Activated B cell treated with CpG ODN at 0.5 μM for 24 hours (primary cell): ENCODE measurements around the gene ABHD1. TPM values are rescaled to one million over a fixed set of nuclear protein-coding genes. Genes with fewer than 3 reads are reported as not detected.
"Not testable (repeated sequence)": the region's sequence is repeated elsewhere in the genome, so short reads cannot be mapped to it uniquely, and the experiment has no call there.

Experiments used
- ATAC-seq: fragments of 200-7000 bp; cut with Tn5 transposase; one replicate; pipeline ENCODE4 v1.10.0; 2021; ENCODE audit warnings: low read depth, mild to moderate bottlenecking, moderate library complexity
- CTCF ChIA-PET: fragments of 350-600 bp; sonication (Branson Sonifier 250); formaldehyde crosslinking; loops from one replicate; lab custom pipeline; 2021; ENCODE audit warnings: antibody characterized with exemption; lab: Charles Lee
- POLR2A ChIA-PET: fragments of 350-600 bp; sonication (Branson Sonifier 250); formaldehyde crosslinking; loops from one replicate; lab custom pipeline; 2021; ENCODE audit warnings: antibody characterized with exemption; lab: Charles Lee
- DNase-seq: peaks from one replicate; pipeline ENCODE4 v3.0.0; 2022
- H3K27ac Mint-ChIP-seq: one replicate; pipeline ENCODE4 v1.8.0; 2020; ENCODE audit warnings: mixed read lengths
- H3K27me3 Mint-ChIP-seq: one replicate; pipeline ENCODE4 v1.8.0; 2021; ENCODE audit warnings: mixed read lengths
- H3K36me3 Mint-ChIP-seq: one replicate; pipeline ENCODE4 v1.8.0; 2021; ENCODE audit warnings: low read depth, mixed read lengths
- H3K4me1 Mint-ChIP-seq: one replicate; pipeline ENCODE4 v1.8.0; 2021; ENCODE audit warnings: mixed read lengths
- H3K4me3 Mint-ChIP-seq: one replicate; pipeline ENCODE4 v1.8.0; 2020; ENCODE audit warnings: mild to moderate bottlenecking, mixed read lengths
- H3K9me3 Mint-ChIP-seq: one replicate; pipeline ENCODE4 v1.8.0; 2020; ENCODE audit warnings: mixed read lengths
- intact Hi-C: fragments of 100-400 bp; cut with micrococcal nuclease; formaldehyde crosslinking; loops from one replicate; pipeline ENCODE4 v1.15.1; 2024
- total RNA-seq: library from RNA; stranded (reverse); gene quantifications from 2 replicates; pipeline ENCODE4 v1.2.3, GENCODE V29; 2022
- TF ChIP-seq, protein P1 (sequence below): fragments of 200-600 bp; IDR thresholded peaks from one replicate; pipeline ENCODE4 v1.8.0; 2022; ENCODE audit warnings: antibody characterized with exemption, mild to moderate bottlenecking

ABHD1 gene
- total RNA-seq, 1 donor from 2014 or later, result 1.1 TPM

DNA sequence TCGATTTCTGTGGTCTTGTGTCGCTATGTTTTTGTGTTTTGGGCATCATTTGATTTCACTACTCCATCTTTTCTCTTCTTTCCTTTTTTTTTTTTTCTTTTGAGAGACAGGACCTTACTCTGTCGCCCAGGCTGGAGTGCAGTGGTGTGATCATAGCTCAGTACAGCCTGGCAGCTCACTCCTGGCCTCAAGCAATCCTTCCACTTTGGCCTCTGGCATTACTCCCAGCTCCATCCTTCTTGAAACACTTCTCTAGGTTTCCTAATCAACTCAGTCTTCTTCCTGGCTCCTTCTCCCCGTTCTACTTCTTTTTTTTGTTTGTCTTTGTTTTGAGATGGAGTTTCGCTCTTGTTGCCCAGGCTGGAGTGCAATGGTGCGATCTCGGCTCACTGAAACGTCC lies 51.7 kb downstream of the ABHD1 start:
- ATAC-seq (no peak), DNase-seq (no peak)
- no peak overlapping the region for H3K27ac Mint-ChIP-seq
- ChIA-PET POLR2A (no interaction called here), CTCF (no interaction called here)
- H3K4me1 Mint-ChIP-seq, result peaks cover 4% of the 10 kb centered on the region
- H3K36me3 Mint-ChIP-seq, result no peaks in the 10 kb centered on the region
- TF ChIP-seq, protein P1, sequence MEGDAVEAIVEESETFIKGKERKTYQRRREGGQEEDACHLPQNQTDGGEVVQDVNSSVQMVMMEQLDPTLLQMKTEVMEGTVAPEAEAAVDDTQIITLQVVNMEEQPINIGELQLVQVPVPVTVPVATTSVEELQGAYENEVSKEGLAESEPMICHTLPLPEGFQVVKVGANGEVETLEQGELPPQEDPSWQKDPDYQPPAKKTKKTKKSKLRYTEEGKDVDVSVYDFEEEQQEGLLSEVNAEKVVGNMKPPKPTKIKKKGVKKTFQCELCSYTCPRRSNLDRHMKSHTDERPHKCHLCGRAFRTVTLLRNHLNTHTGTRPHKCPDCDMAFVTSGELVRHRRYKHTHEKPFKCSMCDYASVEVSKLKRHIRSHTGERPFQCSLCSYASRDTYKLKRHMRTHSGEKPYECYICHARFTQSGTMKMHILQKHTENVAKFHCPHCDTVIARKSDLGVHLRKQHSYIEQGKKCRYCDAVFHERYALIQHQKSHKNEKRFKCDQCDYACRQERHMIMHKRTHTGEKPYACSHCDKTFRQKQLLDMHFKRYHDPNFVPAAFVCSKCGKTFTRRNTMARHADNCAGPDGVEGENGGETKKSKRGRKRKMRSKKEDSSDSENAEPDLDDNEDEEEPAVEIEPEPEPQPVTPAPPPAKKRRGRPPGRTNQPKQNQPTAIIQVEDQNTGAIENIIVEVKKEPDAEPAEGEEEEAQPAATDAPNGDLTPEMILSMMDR, result no peak
- H3K9me3 Mint-ChIP-seq, result no peaks in the 10 kb centered on the region
- no peak overlapping the region for H3K4me3 Mint-ChIP-seq
- intact Hi-C loops, result no loop called here
- H3K27me3 Mint-ChIP-seq, result peaks cover 11% of the 10 kb centered on the region

- CTCF ChIA-PET, H3K27ac Mint-ChIP-seq, H3K4me3 Mint-ChIP-seq, H3K4me1 Mint-ChIP-seq, DNase-seq, intact Hi-C loops, ATAC-seq, POLR2A ChIA-PET, H3K9me3 Mint-ChIP-seq, H3K36me3 Mint-ChIP-seq: not testable (repeated sequence)
- H3K27me3 Mint-ChIP-seq, result peaks cover 13% of the 10 kb centered on the region
These were observed 52.2 kb downstream of the ABHD1 start for GRCh38 chr2:27175781-27176180.

- ATAC-seq (no peak), DNase-seq (no peak)
- TF ChIP-seq, protein P1, result no peak
- Mint-ChIP-seq H3K9me3 (no peaks in the 10 kb centered on the region), H3K27ac (no peak overlapping the region), H3K27me3 (peaks cover 26% of the 10 kb centered on the region), H3K36me3 (no peaks in the 10 kb centered on the region), H3K4me3 (no peak overlapping the region), H3K4me1 (no peaks in the 10 kb centered on the region)
- intact Hi-C loops, result no loop called here
- POLR2A ChIA-PET, result no interaction called here
- CTCF ChIA-PET, result no interaction called here
These were observed 54.1 kb downstream of the ABHD1 start for GRCh38 chr2:27177441-27178351.

DNA sequence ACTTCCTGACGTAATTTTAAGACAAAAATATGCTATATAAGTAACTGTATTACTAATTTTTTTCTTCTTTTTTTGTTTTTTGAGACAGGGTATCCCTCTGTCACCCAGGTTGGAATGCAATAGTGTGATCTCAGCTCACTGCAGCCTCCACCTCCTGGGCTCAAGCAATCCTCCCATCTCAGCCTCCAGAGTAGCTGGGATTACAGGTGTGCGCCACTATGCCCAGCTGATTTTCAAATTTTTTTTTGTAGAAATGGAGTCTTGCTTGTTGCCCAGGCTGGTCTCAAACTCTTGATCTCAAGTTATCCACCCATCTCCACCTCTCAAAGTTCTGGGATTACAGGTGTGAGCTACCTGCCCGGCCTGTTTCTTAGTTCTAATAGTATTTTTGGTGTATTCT lies 54.9 kb downstream of the ABHD1 start:
- H3K27ac Mint-ChIP-seq, result no peak overlapping the region
- intact Hi-C loops, result no loop called here
- no peak for ATAC-seq
- H3K4me1 Mint-ChIP-seq, result no peaks in the 10 kb centered on the region
- no peak overlapping the region for H3K4me3 Mint-ChIP-seq
- no peaks in the 10 kb centered on the region for H3K36me3 Mint-ChIP-seq
- ChIA-PET CTCF (no interaction called here), POLR2A (no interaction called here)
- DNase-seq, result no peak
- H3K9me3 Mint-ChIP-seq, result no peaks in the 10 kb centered on the region
- H3K27me3 Mint-ChIP-seq, result peaks cover 26% of the 10 kb centered on the region
- TF ChIP-seq, protein P1, result no peak

DNA sequence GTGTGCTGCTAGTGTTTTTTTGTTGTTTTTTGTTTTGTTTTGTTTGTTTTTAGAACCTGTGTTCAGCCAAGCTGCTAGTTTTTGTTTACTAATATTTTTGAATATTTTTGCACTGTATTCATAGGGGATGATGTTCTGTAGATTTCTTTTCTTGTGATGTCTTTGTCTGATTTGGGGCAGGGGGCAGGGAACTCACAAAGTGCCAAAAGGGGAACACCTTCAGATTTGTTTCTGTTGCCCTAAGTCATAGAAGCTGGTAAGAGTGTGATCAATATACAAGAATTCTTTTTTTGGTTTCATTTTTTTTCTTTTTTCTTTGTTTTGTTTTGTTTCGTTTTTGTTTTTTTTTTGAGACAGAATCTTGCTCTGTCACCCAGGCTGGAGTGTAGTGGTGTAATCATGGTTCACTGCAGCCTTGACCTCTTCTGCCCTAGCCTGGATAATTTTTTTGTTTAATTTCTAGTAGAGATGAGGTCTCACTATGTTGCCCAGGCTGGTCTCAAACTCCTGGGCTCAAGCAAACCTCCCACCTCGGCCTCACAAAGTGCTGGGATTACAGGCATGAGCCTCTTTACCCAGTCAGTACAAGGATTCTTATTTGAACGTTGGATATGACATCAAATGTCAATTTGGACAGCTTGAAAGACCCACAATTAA lies 55.9 kb downstream of the ABHD1 start:
- Mint-ChIP-seq H3K4me3 (no peak overlapping the region), H3K27me3 (peaks cover 28% of the 10 kb centered on the region), H3K9me3 (no peaks in the 10 kb centered on the region), H3K36me3 (no peaks in the 10 kb centered on the region), H3K27ac (no peak overlapping the region), H3K4me1 (no peaks in the 10 kb centered on the region)
- TF ChIP-seq, protein P1, result no peak
- ChIA-PET CTCF (interaction anchor here (0.9 kb wide), 1 partner anchor 12 kb away, joined by 3 read pairs; no protein-coding TSS in a partner anchor), POLR2A (no interaction called here)
- no peak for ATAC-seq
- no peak for DNase-seq
- intact Hi-C loops, result no loop called here

Other genes with a start within 250 kb of the ABHD1 start
- gene MAPRE3, start 153.2 kb upstream of the ABHD1 start, total RNA-seq, result 4.6 and 6.3 TPM in 2 replicates
- 84.4 and 92.1 TPM in 2 replicates for gene TMEM214, start 90.8 kb upstream of the ABHD1 start, total RNA-seq
- 14.9 and 15.2 TPM in 2 replicates for gene AGBL5, start 72.1 kb upstream of the ABHD1 start, total RNA-seq
- 243 and 265 TPM in 2 replicates for gene OST4, start 52.2 kb upstream of the ABHD1 start, total RNA-seq
- 0.29 and 0.69 TPM in 2 replicates for gene EMILIN1, start 45.2 kb upstream of the ABHD1 start, total RNA-seq
- gene KHK, start 37.0 kb upstream of the ABHD1 start, total RNA-seq, result 2.2 and 2.6 TPM in 2 replicates
- 0.17 and 0.31 TPM in 2 replicates for gene CGREF1, start 4.7 kb upstream of the ABHD1 start, total RNA-seq
- 38.6 and 38.7 TPM in 2 replicates for gene PREB, start 10.8 kb downstream of the ABHD1 start, total RNA-seq
- gene PRR30, start 15.6 kb downstream of the ABHD1 start, total RNA-seq, result not detected in 2 replicates
- 0.07 TPM in 1 of 2 replicates, not detected in the other for gene TCF23, start 25.2 kb downstream of the ABHD1 start, total RNA-seq
- 73.9 and 77.2 TPM in 2 replicates for gene ATRAID, start 88.2 kb downstream of the ABHD1 start, total RNA-seq
- gene SLC5A6, start 88.5 kb downstream of the ABHD1 start, total RNA-seq, result 53.2 and 69.9 TPM in 2 replicates
- 55.9 and 64.1 TPM in 2 replicates for gene CAD, start 93.6 kb downstream of the ABHD1 start, total RNA-seq
- 0.12 and 0.27 TPM in 2 replicates for gene SLC30A3, start 139.2 kb downstream of the ABHD1 start, total RNA-seq
- not detected in 2 replicates for gene DNAJC5G, start 151.6 kb downstream of the ABHD1 start, total RNA-seq
- gene TRIM54, start 158.6 kb downstream of the ABHD1 start, total RNA-seq, result not detected in 2 replicates
- 1.0 and 1.2 TPM in 2 replicates for gene UCN, start 184.6 kb downstream of the ABHD1 start, total RNA-seq
- gene MPV17, start 199.3 kb downstream of the ABHD1 start, total RNA-seq, result 78.1 and 98.3 TPM in 2 replicates
- gene GTF3C2, start 232.9 kb downstream of the ABHD1 start, total RNA-seq, result 91.7 and 119 TPM in 2 replicates
- gene EIF2B4, start 246.5 kb downstream of the ABHD1 start, total RNA-seq, result 43.3 and 49.9 TPM in 2 replicates
- 124 and 128 TPM in 2 replicates for gene SNX17, start 246.8 kb downstream of the ABHD1 start, total RNA-seq